Stimulated activated CD4-positive, alpha-beta T cell treated with anti-CD3 and anti-CD28 coated beads, Interleukin-1b, Interleukin-23, amount 100 ng/mL, for 48 hours (primary cell): Measurements from ENCODE around the gene CASKIN1.

ENCODE experiments used
- DNase-seq: peaks from one replicate; pipeline ENCODE4 v3.0.0-alpha.2; 2020

CASKIN1 gene

GRCh38 chr16:2232094-2232990 is 35.9 kb upstream of the CASKIN1 start:
- no peak for DNase-seq

GRCh38 chr16:2231016-2231931 is 34.9 kb upstream of the CASKIN1 start:
- no peak for DNase-seq

GRCh38 chr16:2230376-2230775 is 34.0 kb upstream of the CASKIN1 start:
- no peak for DNase-seq

- DNase-seq: no peak
These were observed 33.3 kb upstream of the CASKIN1 start for GRCh38 chr16:2229632-2230250.

GRCh38 chr16:2229091-2229490 is 32.7 kb upstream of the CASKIN1 start:
- DNase-seq: no peak

GRCh38 chr16:2228161-2228824 is 31.9 kb upstream of the CASKIN1 start:
- DNase-seq: no peak

GRCh38 chr16:2226918-2227317 is 30.5 kb upstream of the CASKIN1 start:
- DNase-seq: no peak

GRCh38 chr16:2226245-2226793 is 29.9 kb upstream of the CASKIN1 start:
- no peak for DNase-seq

- no peak for DNase-seq
These were observed 27.6 kb upstream of the CASKIN1 start for GRCh38 chr16:2223942-2224486.

GRCh38 chr16:2223221-2223941 is 27.0 kb upstream of the CASKIN1 start, which contains the start of gene E4F1:
Gene E4F1, plus strand, starts transcription at chr16:2223591. Its CDS starts 23 bp downstream, at chr16:2223614.
- peak; percentile 100 for DNase-seq

GRCh38 chr16:2216330-2216729 is 19.9 kb upstream of the CASKIN1 start:
- DNase-seq: no peak

- no peak for DNase-seq
These were observed 18.2 kb upstream of the CASKIN1 start, which contains the start of gene PGP for GRCh38 chr16:2214719-2214968. Gene PGP, minus strand, starts transcription at chr16:2214840. Its CDS starts 63 bp downstream, at chr16:2214777.

- no peak for DNase-seq
These were observed 17.7 kb upstream of the CASKIN1 start for GRCh38 chr16:2213817-2214718.

GRCh38 chr16:2212362-2213324 is 16.2 kb upstream of the CASKIN1 start:
- DNase-seq: no peak

GRCh38 chr16:2211923-2212347 is 15.5 kb upstream of the CASKIN1 start:
- DNase-seq: no peak

GRCh38 chr16:2210386-2211365 is 14.3 kb upstream of the CASKIN1 start, which contains the start of gene BRICD5:
Gene BRICD5, minus strand, starts transcription at chr16:2210863. Its CDS starts 30 bp downstream, at chr16:2210833.
- no peak for DNase-seq

- DNase-seq: no peak
These were observed 13.6 kb upstream of the CASKIN1 start for GRCh38 chr16:2210009-2210332.
